ELR (cell line): ENCODE results near the gene MEIOB.

Source experiments
- DNase-seq: peaks from one replicate; pipeline ENCODE4 v3.0.0-alpha.2; 2015; ENCODE audit warnings: low read depth

MEIOB gene

DNA sequence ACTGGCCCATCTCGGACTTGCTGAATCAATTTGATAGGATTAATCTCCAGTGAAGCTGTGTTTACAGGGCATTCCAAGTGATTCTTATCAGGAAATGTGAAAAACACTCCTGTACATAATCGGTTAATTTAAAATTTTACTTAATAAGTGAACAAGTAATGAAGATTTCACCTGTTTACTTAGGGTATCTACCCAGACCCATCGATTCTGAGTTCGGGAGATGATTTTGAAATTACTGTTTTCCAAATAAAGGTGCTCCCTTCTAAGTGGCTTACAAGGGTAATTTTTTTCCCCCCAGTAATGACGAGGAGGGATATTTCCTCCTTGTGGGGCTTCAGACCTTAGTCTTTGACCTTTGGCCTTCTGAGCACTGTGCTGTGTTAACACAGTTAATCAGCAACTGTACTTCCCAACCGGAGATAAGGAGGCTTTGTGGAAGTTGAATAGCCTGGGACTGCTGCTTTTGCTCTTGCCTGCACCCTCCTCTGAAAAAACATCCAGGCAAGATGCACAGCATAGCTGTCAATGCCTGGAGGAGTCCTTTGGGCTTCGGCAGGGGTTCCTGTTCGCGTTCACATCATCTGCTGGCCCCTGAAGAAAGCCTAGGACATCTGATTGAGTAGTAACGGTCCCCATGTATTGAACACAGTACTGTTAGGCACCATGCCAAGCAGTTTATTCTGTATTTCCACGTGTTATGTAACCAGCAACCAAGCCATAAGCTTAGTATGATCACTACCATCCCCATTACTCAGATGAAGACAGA is 43.1 kb downstream of the MEIOB start:
- no peak for DNase-seq

- peak; percentile 88 for DNase-seq
Observed at GRCh38 chr16:1826691-1827573, 45.0 kb downstream of the MEIOB start, which contains the start of the genes FAHD1 and HAGH. Gene FAHD1, plus strand, starts transcription at chr16:1827206. Its CDS starts 33 bp downstream, at chr16:1827239. Gene HAGH, minus strand, starts transcription at chr16:1826825. Its CDS starts 38 bp downstream, at chr16:1826787.

DNA sequence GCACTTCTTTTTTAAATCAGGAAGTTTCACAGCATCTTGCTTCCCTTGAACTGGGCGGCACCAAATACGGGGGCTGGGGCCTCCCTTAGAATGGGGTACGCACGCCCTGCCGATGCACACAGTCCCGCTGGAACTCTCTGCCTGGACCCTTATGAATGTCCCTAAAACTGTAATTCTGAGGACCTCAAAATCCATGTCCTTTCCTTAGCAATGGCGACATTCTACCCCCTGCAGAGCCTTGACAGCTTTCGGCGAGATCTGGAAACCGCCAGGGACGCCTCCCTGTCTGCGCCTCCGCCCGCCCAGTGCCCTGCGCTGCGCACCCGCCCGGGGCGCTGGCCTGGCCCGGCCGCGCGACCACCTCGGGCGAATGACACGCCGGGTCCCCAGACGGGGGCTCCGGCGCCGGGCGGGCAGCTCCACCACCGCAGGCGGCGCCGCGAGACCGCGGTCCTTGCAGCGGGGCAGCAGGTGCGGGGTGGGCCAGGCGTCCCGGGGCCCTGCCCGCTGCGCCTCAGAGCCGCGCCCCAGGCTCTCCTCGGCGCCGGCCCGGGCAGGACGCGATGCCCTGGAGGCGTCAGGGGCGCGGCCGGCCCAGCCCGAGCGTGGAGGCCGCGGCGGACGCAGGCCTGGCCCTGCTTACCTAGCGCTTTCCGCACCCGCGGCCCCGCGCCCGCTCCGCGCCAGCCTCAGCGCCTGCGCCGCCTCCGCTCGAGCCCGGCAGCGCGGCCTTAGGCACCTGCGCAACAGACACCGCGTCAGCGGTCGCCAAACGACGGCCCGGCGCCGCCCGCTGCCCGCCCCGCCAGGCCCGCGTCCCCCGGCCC is 45.9 kb downstream of the MEIOB start:
- peak; percentile 62 for DNase-seq

GRCh38 chr16:1825381-1825863 is 46.5 kb downstream of the MEIOB start:
- DNase-seq = no peak

GRCh38 chr16:1823821-1824220 is 48.1 kb downstream of the MEIOB start:
- DNase-seq = peak; percentile 63

DNA sequence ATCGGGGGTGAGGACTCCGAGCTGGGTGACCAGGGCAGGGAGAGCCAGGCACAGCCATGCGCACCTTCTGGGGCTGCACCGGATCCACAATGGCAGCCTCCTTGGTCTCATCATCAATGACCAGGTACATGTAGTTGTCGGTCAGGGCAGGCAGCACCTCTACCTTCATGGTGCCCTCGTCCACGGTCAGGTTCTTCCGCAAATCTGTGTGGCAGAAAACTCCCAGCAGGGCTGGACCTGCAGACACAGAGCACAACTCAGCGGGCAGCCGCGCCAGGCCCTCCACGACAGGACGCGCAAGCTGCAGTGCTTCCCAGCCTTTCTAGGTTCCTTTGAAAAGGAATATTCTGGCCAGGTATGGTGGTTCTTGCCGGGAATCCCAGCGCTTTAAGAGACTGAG is 49.2 kb downstream of the MEIOB start:
- DNase-seq = no peak

- no peak for DNase-seq
Observed at GRCh38 chr16:1821861-1822611, 49.9 kb downstream of the MEIOB start.

GRCh38 chr16:1820946-1821290 is 51.0 kb downstream of the MEIOB start:
- DNase-seq = no peak

DNA sequence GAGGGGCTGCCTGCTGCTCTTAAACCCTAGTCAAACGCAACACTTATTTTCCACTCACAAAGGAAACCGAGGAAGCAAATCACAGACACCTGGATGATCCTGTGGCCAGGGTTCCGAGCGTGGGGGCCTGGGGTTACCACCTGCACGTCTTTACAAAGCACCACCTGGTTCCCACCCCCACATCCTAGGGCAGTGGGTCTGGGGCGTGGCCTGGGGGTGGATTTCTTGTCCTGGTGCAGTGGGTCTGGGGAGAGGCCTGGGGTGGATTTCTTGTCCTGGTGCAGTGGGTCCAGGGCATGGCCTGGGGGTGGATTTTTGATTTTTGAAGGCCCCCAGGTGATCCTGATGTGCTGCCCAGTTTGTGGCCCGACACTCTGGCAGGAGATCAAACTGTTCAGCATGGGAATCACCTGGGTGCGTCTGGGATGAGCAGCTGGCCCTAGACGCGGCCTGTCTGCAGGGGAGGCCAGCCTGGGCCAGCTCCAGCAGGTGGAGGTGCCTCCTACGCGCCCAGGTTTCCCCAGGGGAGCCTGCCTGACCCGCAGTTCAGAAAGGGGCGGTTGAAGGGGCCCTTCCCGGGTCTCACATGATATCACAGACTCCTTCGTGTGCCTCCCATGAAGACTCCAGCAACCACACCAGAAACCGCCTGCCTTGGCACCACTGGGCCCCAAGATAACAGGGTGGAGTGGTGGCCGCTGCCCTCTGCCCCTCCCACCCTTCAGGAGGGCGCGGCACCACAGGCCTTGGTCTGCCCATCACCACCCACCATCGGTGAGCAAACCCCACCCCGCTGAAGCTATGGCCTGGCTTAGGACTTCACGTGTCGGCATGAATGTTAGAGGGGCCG is 51.6 kb downstream of the MEIOB start:
- DNase-seq = no peak

DNA sequence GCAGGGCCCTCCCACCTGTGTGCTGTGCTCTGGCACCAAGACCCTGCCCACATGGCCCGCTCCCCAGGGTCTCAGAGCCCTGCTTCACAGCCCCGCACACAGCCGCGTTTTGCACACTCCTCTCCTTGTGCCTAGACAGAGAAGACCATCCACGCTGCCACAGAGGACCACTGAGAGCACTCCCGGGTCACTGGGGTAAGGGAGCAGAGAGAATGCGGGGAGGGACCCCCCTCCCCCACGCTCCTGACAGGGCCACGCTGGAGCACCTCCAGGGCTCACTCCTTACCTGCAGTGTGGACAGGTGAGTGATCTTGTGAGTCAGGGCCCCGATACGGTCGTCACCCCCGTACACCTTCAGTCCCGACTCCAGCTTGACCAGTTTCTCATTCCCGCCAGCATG is 52.4 kb downstream of the MEIOB start:
- no peak for DNase-seq

DNA sequence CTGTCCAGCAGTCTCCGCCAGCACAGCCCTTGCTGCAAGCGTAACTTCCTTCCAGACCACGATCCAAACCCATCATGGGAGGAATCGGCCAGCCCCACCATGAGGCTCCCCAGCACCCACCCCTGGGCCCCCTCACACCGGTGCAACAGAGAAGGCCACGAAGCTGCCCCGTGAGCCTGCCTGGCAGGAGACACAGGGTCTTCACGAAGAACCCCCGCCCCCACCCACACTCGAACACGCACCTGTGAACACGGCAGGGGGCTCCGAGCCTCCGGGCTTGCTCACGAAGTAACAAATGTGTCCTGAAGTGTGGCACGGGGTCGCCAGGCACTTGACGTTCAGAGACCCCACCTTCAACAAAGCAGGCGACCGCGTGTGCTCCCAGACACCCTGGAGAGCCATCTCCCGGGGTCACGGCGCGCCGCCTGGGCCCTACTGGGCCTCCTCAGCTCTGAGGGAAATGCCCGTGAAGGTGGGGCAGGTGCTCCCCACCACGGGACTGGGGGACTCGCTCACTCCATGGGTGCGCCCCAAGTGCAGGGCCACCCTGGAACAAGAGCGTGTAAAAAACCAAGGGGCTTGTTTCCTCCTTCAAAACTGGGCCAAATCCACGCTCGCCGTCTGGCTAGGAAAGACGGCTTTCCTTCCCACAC is 53.0 kb downstream of the MEIOB start:
- no peak for DNase-seq

DNA sequence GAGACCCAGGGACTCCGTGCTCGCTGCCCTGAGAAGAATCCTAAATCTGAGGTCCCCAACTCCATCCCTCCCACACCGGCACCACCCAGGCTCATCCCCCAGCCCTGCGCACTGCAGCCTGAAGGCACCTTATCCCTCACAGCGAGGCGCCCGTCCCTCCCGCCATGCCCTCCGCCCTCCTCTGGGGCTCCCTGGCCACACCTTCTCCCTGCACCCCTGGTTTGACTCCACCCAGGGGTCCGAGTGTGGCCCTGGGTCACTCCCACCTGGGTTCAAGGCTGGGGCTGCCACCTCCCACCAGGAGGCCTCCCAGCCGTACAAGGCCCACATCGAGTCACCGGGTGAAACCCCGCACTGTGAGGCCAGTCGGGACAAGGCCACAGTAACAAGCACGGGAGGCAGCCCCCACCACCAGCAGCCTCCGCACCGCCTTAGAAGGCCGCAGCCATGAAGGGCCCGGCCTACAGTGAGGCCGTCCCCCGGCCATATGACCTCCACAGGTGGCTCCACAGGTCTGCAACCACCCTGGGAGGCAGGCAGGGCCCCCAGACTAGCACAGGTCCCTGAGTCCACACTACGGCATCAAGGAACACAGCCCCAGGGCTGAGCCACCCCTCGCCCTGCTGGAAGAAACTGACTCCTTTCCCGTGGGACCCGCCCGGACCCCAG is 53.6 kb downstream of the MEIOB start:
- DNase-seq = no peak

DNA sequence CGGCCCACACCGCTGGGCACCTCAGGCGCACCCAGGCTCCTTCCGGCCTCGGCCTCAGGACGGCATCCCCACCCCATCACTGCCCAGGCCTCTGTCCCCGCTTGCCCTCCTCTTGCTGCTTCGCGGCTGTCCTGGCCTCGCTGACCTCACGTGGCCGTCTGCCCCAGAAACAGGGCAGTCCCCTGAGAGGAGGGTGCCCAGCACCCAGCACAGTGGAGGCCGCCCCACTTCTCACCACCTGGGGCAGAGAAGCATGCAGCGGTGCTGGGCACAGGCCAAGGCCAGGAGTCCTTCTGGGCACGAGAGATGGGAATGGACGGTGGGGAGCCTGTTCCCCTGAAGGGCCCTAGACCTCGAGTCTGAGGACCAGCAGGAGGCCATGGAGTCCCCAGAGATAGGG is 54.2 kb downstream of the MEIOB start:
- DNase-seq = no peak

GRCh38 chr16:1817276-1817589 is 54.7 kb downstream of the MEIOB start:
- DNase-seq = no peak

- no peak for DNase-seq
Observed at GRCh38 chr16:1816396-1817275, 55.3 kb downstream of the MEIOB start.

- DNase-seq = no peak
Observed at GRCh38 chr16:1815461-1815860, 56.5 kb downstream of the MEIOB start.

GRCh38 chr16:1812732-1813163 is 59.2 kb downstream of the MEIOB start:
- DNase-seq = peak; percentile 23

GRCh38 chr16:1810536-1810935 is 61.4 kb downstream of the MEIOB start:
- DNase-seq = no peak
